H1 (cell line): ENCODE results near the gene DEPDC1. TPM values are rescaled to one million over a fixed set of nuclear protein-coding genes. Genes with fewer than 3 reads are reported as not detected.

ENCODE experiments used
- BRCA1 ChIP-seq: IDR thresholded peaks from 2 replicates; pipeline ENCODE4 v1.6.1; 2012; ENCODE audit warnings: low read depth, low read length, improper control_type of control experiment
- CHD1 ChIP-seq: IDR thresholded peaks from 2 replicates; pipeline ENCODE4 v1.6.1; 2012; ENCODE audit warnings: low read depth, low read length, improper control_type of control experiment
- CHD7 ChIP-seq: fragments of 300-600 bp; sonication (generic); IDR thresholded peaks from 2 replicates; pipeline ENCODE4 v1.7.1; 2012; ENCODE audit warnings: low read length, moderate library complexity, mild to moderate bottlenecking, inconsistent platforms; ENCODE audit not compliant: insufficient replicate concordance
- GTF2F1 ChIP-seq: IDR thresholded peaks from 2 replicates; pipeline ENCODE4 v1.6.1; 2012; ENCODE audit warnings: low read depth, low read length, improper control_type of control experiment, borderline replicate concordance
- RAD21 ChIP-seq, 2 experiments: IDR thresholded peaks in 1 of 2; conservative IDR thresholded peaks in 1 of 2; 2 replicates each; pipeline ENCODE4 v1.6.1; 2011; ENCODE audit warnings: low read depth in 2 of 2, low read length in 2 of 2, improper control_type of control experiment in 1 of 2, inconsistent platforms in 1 of 2, mild to moderate bottlenecking in 1 of 2, moderate library complexity in 1 of 2
- polyA plus RNA-seq, 7 experiments: library from polyadenylated mRNA; depleted of rRNA in 3 of 7; stranded (reverse) in 5 of 7; unstranded in 2 of 7; fragments of >200 nt in 5 of 7; fragments of 200-250 nt in 2 of 7; gene quantifications; 1 replicate in 5 of 7; 2 replicates in 1 of 7; 4 replicates in 1 of 7; pipeline versions ENCODE4 v1.2.1 to v1.2.3, GENCODE V29; 2011 to 2013; ENCODE audit warnings: missing spikeins in 2 of 7, mixed read lengths in 2 of 7
- total RNA-seq: library from RNA; stranded (reverse); fragmentation: NEBNext Ultra II Directional; extraction: Animal tissue kit (Norgen Biotek cat#: 25700); gene quantifications from 2 replicates; pipeline ENCODE4 v1.2.1, GENCODE V29; 2021

Gene DEPDC1
- total and polyA plus RNA-seq, 2 of the 8 experiments (the other 6 are each of a cell fraction or from before 2014, with no cell fraction given): 5.5 to 46.5 TPM

DNA sequence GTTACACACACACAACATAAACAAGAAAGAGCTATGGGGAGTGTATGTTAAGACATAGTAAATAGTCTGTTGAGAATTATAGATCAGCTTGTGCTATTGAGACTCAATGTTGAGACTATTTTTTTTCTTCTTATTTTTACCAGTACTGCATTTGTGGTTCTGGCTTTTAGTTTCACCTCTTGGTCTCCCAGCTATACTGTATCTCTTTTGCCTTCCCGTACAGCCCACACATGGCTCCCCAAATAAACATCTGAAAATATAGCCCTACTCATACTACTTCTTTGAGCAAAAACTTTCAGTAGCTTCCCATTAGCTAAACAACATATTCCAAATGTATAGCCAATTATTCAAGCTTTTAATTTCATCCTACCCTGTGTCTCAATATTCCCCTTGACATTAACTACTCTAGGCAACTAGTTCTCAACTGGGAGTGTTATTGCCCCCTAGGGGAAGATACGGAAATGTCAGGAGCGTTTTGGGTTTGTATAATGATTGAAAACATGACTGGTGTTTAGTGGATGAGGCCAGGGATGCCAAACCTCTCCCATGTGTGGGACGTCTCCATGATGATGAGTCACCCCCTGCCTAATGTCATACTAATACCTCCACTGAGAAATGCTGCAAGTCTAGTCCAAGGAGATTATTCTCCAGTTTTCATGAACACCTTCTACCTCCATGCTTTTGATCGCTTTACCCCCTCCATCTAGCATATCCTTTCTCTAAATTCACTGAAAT lies 53.9 kb downstream of the DEPDC1 start (continued):
- TF ChIP-seq CHD7: no peak
- TF ChIP-seq GTF2F1: no peak
- no peak for TF ChIP-seq CHD1
- TF ChIP-seq BRCA1: no peak
- TF ChIP-seq RAD21 (IDR thresholded peaks at IDR 0.05 in 1 of 2, conservative IDR thresholded peaks at IDR 0.05 in 1 of 2; ENCODE audit: low read depth in 2 of 2, low read length in 2 of 2): peak; percentile 56 to 68
- TF ChIP-seq, all 59 proteins: peak for 2
